NCI-H748 treated with DMSO at 0.1 percent for 48 hours (cell line): ENCODE results near the gene FGD2.
A peak's percentile ranks its signal among the peaks of the same experiment; 100 is the strongest.

Experiments used
- DNase-seq: peaks from one replicate; lab custom pipeline; 2025; lab: John Stamatoyannopoulos, UW

The FGD2 gene

DNA sequence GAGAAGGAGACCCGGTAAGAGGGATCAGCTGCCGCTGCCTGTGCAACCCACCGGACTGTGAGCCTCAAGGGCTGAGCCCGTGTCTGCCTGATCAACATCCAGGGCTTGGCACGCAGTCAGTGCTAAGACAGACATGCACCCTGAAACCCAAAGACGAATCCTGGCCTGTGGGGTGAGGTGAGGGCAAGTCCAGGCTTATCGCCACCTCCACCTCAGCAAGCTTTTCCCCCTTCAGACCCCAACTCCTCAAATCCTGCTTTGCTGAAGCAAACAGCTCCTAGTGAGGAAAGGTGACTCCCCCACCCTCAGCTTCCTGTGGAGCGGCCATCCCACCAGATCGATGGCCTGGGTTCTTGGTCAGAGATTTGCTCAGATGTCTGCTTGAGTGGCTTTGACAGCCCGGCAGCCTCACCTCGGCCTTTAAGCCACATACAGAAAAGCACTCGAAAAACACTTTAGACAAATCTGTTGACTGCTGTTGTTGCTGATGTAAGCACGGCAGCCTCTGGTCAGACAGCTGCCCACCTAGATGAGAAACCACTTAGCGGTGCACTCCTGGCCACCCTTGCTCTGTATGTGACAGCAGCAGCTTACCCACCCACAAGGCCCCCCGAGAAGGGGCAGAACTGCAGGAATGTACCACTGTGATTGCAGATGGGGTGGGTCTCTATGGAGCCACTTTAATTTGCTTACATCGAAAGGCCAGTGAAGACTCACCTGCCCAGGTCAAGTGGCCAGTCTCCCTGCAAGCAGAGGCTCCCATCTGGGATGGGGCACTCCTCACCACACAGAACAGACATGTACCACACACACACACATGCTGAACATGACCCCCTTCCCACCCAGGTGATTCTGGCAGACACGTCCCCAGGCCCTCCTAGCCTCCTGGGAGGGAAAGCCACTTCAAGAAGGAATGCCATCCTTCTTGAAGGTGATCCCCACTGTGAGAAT is 34.3 kb upstream of the FGD2 start:
- DNase-seq = no peak

DNA sequence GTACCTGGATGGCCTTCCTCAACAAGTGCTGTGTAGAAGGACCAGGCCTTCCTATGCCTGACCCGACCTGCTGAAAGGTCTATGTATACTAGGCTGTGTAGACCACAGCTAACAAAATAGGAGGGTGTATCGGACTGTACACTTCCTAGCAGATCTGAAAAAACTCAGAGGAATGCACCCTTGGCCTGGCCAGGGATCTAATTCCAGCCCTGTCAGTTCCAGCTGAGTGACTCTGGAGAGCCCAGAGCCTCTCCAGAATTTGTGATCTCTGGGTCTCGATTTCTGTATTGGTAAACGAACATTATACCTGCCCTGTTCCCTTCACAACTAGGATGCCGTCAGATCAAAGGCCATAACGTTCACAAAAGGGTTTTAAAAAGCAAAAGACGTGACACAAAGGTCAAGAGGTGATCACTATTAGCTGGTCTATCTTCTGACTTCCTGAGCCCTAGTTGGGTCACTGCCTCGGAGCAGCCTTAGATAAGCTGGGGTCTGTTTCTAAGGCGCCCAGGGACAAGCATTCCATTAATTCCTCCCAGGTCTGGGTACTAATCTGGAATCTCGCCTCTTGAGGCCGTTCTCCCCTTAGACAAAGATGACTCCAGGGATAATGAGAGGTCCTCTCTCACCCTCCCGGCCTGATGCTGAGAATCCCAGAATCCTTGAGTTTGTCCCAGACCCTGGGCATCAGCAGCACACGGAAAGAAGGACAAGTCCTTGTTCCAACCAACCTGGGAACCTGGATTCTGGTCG is 33.4 kb upstream of the FGD2 start:
- no peak for DNase-seq

DNA sequence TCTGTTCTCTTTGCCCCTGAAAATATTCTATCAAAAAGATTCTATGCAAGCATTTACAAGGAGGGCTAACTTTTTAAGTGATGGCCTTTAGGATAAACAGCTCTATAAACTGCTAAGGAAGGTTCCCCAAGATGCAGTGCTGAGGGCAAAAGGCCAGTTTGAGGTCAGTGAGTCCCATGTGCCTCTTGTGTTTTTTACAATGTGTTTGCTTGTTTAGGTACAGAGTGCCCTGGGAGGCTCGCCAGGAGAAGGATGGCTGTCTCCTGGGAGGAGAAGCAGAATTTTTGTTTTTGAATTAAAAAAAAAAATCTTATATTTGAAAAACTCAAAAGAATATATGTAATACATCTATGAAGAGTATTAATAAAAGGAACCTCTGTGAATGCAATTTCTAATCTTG is 32.3 kb upstream of the FGD2 start:
- no peak for DNase-seq

DNA sequence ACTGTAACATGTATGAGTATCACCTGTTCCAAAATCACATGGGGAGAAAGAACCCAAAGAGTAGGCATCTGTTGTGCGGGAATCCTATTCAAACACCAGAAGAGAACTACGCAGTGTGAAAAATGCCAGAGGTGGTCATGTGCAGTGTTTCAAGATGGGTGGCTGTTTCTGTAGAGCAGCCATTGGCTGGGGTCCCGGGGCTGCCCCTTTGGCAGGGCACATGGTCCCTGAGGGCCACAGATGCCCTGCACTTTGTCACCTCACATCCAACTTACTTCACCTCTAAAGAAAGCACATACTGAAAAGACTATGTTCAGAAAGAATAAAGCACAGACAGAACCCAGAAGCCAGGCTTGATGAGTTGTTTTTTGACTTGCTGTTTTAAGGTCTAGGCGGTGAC is 31.8 kb upstream of the FGD2 start:
- DNase-seq = no peak

DNA sequence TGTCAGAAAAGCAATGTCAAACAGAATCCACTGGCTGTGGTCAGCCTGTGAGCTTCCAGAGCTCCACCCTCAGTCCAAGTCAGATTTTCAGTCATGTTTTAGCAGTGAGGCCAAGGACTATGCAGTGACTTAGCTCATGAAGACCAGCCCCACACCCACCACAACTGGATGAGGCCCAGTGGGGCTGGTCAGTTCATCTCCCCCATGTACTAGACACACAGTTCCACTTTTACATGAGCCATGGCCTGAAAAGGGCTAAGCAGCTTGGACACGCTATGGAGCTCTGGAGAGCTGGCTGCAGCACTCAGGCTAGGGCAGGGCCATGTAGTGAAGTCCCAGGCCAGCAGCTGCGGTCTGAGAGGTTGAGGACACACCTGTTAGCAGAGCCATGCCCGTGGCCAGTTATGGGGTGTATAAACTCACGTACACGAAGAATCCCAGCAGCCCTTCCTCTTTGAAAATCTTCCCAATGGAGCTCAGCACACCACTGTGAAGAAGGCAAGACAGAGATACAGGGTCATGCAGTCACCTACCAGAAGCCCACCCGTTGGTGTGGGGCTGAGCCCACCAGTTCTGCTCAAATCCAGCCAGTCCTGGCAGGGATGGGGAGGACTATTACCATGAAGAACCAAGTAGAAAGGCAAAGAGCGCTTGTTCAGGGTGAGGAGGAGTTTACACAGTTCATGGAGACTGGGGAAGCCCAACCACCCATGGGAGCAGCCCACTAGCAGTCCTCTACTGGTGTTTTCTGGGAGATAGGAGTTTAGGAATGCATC is 30.0 kb upstream of the FGD2 start:
- DNase-seq = no peak

DNA sequence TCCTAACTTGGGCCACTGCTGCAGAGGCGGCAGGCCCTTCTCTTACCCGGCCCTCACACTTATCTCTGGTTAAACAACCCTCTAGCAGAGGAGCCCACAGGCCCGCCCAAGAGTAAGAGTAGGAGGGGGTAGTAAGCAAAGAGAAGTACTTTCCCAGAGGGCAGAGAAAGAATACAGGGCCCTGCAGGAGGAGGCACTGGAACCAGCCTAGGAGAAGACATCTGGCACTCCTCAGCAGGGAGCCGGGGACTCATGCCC is 29.5 kb upstream of the FGD2 start:
- DNase-seq = no peak

DNA sequence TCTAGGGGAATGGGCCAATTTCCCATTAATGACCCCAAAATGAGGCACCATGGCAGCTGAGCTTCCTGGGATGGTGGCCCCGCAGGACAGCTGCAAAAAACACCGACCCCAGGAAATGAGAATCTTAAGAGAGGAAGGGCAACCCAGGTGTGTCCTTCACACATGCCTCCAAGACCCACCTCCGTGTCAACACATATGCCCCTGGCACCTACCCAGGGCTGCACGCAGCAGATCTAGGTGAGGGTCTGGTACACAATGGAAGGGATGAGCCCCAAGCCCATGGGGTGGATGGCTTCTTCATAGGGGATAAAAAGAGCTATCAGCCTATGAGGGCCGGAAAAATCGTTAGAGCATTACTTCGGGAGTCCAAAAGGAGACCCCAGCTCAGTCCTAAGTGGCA is 28.9 kb upstream of the FGD2 start:
- no peak for DNase-seq

DNA sequence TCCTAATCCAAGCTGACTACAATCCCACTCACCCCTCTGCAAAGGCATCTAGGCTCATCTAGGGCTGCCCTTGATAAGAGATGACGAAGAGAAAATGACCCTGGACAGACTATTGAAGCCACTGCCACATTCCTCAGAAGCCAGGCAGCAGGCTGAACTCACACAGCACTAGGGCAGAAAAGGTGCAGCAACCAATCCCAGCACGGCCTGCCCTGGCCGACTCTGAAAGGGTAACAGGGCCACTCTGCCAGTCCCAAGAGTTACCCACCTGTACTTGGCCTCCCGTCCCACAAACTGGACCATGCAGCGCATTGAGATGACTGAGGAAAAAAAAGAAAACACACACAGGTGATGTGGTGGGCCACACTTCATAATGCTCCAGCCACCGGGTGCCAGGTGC is 28.5 kb upstream of the FGD2 start:
- no peak for DNase-seq

DNA sequence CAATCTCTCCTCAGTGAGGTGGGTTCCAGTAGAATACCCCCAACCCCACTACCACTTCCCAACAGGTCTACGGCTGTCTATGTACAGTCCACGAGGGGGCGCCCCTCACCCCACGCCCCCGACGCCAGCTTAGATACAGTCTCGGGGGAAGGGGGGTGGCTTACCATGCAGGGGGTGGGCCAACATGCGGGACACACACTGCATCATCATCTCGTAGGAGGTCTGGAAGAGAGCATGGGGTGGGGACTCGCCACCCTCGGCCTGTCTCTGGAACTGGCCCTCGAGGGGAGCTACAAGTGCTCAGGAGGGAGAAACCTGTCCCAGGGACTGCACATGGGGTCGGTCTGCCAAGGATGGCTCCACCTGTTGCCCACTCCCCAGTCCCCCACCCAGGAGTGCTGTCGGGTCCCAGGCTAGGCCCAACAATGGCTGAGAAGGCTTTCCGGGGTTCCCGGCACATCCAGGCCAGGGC is 27.9 kb upstream of the FGD2 start:
- no peak for DNase-seq

DNA sequence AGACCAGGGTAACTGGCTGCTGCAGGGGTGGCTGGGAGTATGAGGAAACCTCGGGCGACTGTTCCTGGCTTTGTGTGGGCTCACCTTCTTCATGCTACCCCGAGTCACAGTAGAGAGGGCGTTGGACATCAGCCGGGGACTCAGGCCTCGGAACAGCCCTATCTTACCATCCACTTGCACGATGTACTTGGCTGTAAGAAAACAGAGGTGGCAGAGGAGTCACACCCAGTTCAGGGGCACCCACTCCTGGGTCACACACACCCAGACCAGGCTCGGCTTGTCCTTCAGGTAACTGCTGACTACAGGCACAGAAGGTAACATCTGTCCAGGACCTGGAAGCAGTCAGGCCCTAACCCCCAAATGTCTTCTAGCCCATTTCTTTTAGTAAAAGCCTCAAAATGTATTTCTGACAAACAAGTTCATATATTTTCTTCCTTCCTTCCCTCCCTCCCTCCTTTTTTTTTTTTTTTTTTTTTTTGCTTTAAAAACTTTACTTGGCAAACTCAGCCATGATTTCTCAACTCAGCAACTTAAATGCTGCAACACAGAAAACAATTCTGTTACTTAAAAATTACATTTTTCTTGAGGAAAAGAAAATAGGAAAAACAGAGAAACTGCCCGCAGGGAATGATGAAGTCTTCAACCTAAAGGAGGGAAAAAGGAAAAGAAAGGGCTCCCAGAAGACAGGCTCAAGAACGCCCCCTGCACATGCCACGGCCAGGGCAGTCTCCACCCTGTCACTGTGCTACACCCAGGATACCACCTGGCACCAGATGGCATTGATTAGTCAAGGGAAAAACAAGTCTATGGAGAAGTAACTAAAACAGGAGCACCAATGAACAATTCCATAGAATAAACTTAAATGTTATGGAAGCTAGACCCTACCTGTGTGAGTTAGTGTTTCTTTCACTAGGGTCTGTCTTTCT is 26.8 kb upstream of the FGD2 start:
- DNase-seq = no peak

DNA sequence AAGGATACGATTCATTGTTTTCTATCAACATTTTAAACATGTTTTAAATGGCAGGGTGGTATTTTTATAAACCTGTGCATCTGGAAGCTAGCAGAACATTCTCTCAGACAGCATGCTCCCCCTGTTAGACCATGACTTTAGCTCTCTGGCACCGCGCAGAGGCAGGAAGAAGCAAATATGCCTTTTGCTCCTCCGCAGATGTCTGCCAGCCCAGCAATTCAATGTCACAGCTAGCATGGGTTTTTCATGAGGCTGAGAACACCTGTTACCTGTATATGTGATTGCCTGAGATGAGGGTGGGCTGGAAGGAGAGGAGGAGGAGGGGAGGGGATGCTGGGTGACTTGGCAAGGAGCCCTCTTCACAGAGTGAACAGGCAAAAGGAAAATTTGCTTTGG is 26.1 kb upstream of the FGD2 start:
- no peak for DNase-seq

DNA sequence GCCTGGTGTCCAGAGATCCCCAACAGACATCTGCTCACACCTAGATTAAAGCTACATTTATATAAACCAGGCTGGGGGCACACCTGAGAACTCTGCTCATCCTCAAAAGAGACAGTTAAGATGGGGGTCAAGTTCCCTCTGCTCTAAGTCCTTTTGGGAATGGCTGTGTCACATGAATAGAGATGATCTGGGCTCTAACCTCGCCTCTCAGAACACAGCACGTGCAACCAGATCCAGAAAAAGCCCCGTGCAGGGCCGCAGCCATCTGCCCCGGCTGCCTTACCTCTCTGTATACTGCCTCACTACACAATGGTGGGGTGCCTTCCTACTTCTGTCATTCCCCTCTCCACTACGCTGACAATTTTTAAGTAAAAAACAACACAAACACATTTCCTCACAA is 25.3 kb upstream of the FGD2 start:
- DNase-seq = no peak

DNA sequence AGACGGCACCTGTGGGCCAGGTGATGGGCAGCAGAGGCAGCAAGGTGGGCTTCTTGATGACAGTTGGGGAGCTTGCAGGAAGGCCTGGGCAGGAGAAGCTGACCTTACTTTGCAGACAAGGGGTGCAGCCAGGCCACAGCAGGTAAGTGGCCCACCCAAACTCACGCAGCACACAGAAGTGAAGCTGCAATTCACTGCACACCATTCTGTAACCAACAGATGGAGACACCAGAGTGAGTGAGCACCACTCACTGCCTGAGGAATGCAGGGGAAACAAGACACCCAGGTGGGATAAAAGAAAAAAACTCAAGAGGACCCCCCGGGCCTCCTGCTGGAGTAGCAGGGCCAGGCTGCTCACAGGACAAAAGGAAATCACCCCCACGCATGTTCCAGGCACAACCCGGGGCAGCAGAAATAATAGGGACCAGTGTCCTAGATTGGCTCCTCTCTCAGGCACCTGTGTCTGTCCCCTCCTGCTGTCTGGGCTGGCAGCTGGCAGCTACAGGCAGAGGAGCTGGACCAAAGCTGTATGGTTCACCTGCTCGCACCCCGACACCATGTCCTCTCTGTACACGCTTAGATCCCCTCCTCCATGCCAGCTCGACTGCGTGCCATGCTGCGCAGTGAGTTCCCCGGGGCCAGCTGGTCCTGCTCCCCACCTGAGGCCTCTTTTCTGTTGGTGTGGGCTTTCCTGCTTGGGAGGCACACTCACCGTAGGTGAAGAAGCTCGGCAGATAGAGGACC is 24.4 kb upstream of the FGD2 start:
- no peak for DNase-seq

DNA sequence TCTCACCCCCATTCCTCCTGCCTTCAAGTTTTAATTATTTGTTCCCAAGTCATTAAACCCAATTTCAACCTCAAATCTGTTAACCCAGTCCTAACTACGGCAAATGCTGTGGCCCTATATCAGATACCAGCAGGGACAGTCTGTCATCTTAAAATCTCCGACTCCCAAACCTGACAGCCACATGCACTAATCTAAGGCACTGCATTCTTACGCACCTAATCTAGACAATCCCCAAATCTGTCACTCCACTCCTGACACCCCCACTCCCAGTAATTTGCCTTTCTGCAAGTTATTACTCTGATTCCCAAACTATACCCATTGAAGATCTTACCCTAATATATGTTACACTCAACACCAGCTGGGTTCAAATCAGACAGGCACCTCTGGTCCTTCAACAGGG is 21.9 kb upstream of the FGD2 start:
- no peak for DNase-seq

DNA sequence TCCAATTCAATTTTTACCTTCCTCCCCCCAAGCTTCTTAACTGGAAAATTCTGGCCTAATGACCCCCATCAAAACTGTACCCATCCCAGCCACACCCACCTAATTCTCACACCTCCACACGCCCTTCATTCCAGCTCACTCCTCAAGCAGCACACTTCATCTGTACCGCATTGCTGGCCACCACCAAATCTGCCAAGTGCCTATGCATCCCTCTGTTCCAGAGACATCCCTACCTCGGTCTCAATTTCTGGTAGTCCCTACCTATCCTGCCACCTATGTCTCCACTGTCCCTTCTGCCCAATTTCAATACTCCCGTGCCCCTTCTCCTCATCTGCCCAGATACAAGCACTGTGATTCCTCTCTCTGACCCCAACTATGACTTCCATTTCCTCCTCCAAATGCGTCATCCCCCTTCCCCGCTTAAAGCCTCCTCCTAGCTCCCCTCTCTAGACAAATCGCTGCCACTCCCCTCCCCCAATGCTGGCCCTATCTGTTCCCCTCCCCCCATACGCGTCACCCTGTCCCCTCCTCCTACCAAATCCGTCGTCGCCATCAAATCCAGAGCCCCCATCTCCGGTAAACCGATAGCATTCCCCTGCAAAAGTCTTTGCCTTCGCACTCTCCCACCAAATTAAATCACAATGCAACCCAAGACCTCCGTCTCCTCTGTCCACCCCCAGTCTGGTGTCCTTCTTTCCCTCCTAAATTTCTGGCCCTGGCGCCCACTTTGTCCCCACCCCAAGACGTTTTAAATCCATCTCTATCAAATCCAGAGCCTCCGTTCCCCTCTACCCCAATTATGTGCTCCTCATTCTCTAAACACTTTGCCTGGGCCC is 20.7 kb upstream of the FGD2 start:
- peak; percentile 63 for DNase-seq

DNA sequence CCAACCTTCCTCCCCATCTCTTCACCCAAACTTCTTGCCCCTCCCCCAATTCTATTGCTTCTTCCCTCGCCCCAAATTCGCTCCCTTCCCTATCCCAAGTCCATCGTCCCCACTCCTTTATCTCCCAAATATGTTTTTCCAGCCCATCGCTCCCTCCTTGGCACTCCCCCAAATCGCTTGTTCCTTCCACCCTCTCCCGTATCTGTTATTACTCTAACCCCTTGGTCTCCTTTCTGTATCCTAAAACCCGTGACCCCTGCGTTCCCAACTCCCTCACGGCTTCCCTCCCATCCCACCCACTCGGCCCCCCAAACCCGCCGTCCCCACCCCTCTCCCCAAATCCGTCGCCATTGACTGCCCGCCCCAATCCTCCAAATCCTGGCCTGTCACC is 20.0 kb upstream of the FGD2 start:
- DNase-seq = no peak

DNA sequence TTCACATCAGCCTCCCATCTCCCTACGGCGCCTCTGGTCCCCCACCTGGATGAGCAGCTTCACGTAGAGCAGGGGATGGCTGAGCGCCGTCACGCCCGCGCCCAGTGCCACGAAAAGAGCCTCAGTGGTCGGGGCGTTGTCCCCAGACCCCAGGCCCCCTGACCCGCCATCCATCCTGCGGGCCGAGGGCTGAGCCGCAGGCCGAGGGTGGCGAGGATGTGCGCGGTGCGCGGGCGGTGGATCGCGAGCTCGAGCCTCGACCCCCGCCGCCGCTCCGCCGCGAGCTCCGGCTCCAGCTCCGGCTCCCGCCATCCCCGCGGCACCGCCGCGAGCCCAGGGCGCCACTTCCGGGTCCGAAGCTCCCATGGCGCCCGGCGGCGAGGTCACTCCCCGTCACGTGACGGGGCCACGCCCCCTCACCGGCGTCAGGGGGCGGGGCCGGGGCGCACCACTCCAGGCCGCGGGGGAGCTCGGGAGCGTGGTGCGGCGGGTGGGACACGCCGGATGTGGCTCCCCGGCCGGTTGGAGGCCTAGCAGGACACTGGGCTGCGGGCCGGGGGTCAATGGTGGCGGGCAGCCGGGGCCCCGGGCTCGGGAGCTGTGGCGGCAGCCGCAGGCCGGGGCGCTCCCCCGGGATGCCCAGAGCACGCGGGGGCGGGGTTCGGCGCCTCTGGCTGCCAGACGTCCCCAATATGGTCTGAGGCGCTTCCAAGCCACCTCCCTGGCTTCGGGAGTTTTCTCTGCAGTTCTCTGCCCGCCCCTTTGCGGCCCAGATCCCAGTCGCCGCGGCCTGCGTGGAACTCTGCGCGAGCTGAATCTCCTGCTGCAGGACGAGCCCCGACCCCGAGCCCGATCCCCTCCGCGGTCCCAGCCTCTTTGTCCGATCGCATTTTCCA is 19.4 kb upstream of the FGD2 start, which contains the start of gene MTCH1:
Gene MTCH1 (minus strand): TSS at position 389 of the 896 bp plus-strand sequence. CDS start 23 bp downstream, at position 366.
- DNase-seq = peak; percentile 88

DNA sequence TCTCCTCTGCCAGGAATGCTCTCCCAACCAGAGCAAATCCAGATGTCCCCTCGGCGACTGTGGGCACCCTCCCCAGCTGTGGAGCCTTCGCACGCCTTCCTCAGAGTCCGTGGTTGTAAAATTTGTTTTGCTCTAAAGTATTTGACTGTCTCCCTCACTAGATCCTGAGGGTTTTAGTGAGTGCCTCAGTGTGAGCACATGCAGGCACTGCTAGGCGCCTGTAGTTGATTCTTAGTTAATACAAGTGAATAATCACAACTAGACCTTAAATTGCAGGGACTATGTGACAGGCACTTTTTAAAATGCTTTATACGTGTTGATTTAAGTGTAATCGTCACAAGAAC is 18.8 kb upstream of the FGD2 start:
- no peak for DNase-seq

DNA sequence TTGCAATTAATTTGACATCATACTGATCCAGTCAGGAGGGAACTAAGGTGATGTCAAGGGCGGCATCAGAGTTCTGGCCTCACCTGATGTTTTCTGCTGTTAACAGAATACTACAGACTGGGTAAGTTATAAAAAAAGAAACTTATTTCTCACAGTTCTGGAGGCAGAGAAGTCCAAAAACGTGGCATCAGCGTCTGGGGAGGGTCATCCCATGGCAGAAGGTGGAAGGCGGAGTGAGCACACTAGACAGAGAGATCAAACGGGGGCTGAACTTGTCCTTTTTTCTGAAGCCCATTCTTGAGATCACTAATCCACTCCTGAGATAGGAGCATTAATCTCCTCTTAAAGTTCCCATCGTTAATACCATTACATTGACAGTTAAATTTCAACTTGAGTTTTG is 16.2 kb upstream of the FGD2 start:
- DNase-seq = no peak
